Neutrophil (primary cell): ENCODE results near the gene TRIM56.
"Not testable (repeated sequence)": the region's sequence is repeated elsewhere in the genome, so short reads cannot be mapped to it uniquely, and the experiment has no call there.

Source experiments
- H3K27ac ChIP-seq: fragments of 200-600 bp; sonication (generic); 2 replicates; pipeline ENCODE4 v1.5.1; 2016; ENCODE audit warnings: mild to moderate bottlenecking, moderate library complexity
- H3K27me3 ChIP-seq: fragments of 200-600 bp; sonication (generic); 2 replicates; pipeline ENCODE4 v1.6.0; 2016; ENCODE audit warnings: mild to moderate bottlenecking
- H3K36me3 ChIP-seq: fragments of 200-600 bp; sonication (generic); 2 replicates; pipeline ENCODE4 v1.5.1; 2017
- H3K4me1 ChIP-seq, 2 experiments: fragments of 200-600 bp in 1 of 2; sonication (generic) in 1 of 2; 1 replicate in 1 of 2; 2 replicates in 1 of 2; pipeline versions ENCODE4 v1.5.1 to v1.6.1; 2013 to 2016; ENCODE audit warnings: low read depth in 1 of 2, low read length in 1 of 2, mild to moderate bottlenecking in 1 of 2, moderate library complexity in 1 of 2; ENCODE audit not compliant: control insufficient read depth in 1 of 2, insufficient read depth in 1 of 2
- H3K4me3 ChIP-seq, 2 experiments: fragments of 200-600 bp in 1 of 2; sonication (generic) in 1 of 2; 1 replicate in 1 of 2; 2 replicates in 1 of 2; pipeline ENCODE4 v1.5.1; 2013 to 2016; ENCODE audit warnings: low read depth in 1 of 2, low read length in 1 of 2, mild to moderate bottlenecking in 1 of 2, moderate library complexity in 1 of 2
- H3K9me3 ChIP-seq: fragments of 200-600 bp; sonication (generic); 2 replicates; pipeline ENCODE4 v1.5.1; 2016
- TF ChIP-seq, protein P1 (sequence below): fragments of 200-600 bp; sonication (generic); IDR thresholded peaks from 2 replicates; pipeline ENCODE4 v1.5.1; 2016; ENCODE audit warnings: antibody characterized with exemption

Gene TRIM56

DNA sequence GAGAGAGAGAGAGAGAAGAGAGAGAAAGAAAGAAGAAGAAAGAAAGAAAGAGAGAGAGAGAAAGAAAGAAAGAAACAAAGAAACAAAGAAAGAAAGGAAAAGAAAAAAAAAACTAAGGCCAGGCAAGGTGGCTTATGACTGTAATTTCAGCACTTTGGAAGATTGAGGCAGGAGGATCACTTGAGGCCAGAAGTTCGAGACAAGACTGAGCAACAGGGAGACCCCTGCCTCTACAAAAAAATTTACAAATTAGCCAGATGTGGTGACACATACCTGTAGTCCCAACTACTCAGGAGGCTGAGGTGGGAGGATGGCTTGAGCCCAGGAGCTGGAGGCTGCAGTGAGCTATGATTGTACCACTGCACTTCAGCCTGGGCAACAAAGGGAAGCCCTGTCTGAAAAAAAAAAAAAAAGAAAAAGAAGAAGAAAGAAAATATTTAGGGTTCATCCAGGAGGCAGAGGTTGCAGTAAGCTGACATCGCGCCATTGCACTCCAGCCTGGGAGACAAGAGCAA, 44.4 kb downstream of the TRIM56 start:
- Histone ChIP-seq H3K27me3 (peaks cover 66% of the 10 kb centered on the region), H3K4me3 (no peak overlapping the region), H3K9me3 (no peaks in the 10 kb centered on the region), H3K36me3 (no peaks in the 10 kb centered on the region), H3K27ac (no peak overlapping the region), H3K4me1 (no peaks in the 10 kb centered on the region)
- TF ChIP-seq, protein P1, sequence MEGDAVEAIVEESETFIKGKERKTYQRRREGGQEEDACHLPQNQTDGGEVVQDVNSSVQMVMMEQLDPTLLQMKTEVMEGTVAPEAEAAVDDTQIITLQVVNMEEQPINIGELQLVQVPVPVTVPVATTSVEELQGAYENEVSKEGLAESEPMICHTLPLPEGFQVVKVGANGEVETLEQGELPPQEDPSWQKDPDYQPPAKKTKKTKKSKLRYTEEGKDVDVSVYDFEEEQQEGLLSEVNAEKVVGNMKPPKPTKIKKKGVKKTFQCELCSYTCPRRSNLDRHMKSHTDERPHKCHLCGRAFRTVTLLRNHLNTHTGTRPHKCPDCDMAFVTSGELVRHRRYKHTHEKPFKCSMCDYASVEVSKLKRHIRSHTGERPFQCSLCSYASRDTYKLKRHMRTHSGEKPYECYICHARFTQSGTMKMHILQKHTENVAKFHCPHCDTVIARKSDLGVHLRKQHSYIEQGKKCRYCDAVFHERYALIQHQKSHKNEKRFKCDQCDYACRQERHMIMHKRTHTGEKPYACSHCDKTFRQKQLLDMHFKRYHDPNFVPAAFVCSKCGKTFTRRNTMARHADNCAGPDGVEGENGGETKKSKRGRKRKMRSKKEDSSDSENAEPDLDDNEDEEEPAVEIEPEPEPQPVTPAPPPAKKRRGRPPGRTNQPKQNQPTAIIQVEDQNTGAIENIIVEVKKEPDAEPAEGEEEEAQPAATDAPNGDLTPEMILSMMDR: no peak

DNA sequence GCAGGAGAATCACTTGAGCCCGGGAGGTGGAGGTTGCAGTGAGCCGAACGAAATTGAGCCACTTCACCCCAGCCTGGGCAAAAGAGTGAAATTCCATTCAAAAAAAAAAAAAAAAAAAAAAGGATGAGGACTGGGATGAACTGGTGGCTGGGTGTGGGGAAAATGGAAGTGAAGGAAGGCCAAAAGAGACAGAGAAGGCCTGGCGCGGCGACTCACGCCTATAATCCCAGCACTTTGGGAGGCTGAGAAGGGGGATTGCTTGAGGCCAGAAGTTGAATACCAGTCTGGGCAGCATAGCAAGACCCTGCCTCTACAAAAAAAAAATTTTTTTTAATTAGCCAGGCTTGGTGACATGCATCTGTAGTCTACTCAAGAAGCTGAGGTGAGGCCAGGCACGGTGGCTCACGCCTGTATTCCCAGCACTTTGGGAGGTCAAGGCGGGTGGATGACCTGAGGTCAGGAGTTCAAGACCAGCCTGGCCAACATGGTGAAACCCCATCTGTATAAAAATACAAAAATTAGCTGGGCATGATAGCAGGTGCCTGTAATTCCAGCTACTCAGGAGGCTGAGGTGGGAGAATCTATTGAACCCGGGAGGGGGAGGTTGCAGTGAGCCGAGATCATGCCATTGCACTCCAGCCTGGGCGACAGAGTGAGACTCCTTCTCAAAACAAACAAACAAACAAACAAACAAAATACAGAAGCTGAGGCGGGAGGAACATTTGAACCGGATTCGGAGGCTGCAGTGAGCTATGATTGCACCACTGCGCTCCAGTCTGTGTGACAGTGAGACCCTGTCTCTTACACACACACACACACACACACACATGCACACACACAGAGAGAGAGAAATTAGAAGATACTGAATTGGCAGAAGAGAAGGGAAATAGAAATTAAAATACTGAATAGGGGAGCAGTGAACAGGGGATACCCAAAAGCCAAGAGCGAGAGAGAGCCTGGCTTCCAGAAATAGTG, 47.6 kb downstream of the TRIM56 start:
- H3K27ac ChIP-seq, H3K4me3 ChIP-seq, H3K36me3 ChIP-seq, H3K9me3 ChIP-seq, H3K4me1 ChIP-seq: not testable (repeated sequence)
- peaks cover 63% of the 10 kb centered on the region for H3K27me3 ChIP-seq

DNA sequence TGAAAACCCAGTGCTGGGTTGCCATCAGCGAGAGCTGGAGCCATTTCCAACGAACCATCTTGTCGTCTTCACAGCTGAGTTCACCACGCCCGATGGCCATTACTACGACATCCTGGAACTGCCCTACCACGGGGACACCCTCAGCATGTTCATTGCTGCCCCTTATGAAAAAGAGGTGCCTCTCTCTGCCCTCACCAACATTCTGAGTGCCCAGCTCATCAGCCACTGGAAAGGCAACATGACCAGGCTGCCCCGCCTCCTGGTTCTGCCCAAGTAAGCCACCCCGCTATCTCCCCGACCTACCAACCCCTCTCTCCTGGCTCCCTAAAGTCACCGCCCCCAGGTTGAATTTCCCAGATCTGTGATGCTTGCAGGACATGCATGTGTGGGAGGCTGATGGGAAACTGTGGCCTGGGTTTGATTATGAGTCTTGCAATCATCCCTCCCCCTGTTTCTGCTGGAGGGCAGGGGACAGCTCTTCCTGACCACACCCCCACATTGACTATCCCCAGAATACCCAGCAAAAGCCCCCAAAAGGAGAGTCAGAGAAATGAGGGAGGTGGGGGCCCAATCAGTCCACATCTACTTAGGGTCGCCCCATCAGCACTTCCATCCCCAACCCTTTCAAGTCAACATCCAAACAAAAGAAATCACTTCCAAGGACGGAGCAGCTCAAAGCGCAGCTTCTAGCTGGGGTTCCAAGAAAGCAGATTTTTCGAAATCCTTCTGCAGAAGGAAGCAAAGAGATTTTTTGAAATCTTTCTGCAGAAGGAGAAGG, 48.5 kb downstream of the TRIM56 start:
- TF ChIP-seq, protein P1: no peak
- Histone ChIP-seq H3K4me3 (no peak overlapping the region), H3K27ac (no peak overlapping the region), H3K36me3 (no peaks in the 10 kb centered on the region), H3K9me3 (no peaks in the 10 kb centered on the region), H3K4me1 (no peaks in the 10 kb centered on the region), H3K27me3 (peaks cover 64% of the 10 kb centered on the region)

DNA sequence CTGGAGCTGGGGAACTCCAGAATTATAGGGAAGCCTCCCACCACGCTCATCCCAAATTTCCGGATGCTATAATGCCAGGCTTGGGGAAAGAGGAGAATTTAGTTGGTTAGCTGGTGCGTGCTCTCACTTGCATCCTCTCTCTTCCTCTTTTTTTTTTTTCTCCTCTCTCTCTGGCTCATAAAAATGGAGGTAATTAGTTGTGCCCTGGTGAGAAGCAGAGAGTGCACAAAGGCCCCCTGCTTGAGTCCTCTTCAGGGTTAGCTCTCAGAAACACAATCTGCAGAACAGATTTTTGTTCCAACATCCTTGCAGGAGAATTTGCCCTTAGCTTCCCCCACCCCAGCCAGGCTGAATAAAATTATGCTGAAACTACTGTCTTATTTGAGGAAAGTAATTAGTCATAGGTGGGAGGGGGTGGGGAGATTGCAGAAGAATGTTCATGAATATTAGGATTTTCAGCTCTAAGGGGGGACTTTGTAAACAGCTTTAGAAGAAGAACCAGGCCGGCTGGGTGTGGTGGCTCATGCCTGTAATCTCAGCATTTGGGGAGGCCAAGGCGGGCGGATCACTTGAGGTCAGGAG, 49.2 kb downstream of the TRIM56 start:
- peaks cover 64% of the 10 kb centered on the region for H3K27me3 ChIP-seq
- TF ChIP-seq, protein P1: no peak
- no peak overlapping the region for H3K27ac ChIP-seq
- no peaks in the 10 kb centered on the region for H3K9me3 ChIP-seq
- H3K4me1 ChIP-seq: no peaks in the 10 kb centered on the region
- no peak overlapping the region for H3K4me3 ChIP-seq
- no peaks in the 10 kb centered on the region for H3K36me3 ChIP-seq

DNA sequence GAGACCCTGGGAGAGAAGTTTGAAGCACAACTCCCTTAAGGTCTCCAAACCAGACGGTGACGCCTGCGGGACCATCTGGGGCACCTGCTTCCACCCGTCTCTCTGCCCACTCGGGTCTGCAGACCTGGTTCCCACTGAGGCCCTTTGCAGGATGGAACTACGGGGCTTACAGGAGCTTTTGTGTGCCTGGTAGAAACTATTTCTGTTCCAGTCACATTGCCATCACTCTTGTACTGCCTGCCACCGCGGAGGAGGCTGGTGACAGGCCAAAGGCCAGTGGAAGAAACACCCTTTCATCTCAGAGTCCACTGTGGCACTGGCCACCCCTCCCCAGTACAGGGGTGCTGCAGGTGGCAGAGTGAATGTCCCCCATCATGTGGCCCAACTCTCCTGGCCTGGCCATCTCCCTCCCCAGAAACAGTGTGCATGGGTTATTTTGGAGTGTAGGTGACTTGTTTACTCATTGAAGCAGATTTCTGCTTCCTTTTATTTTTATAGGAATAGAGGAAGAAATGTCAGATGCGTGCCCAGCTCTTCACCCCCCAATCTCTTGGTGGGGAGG, 52.5 kb downstream of the TRIM56 start:
- H3K4me1 ChIP-seq: no peaks in the 10 kb centered on the region

More for the DNA sequence above, 52.5 kb downstream of the TRIM56 start:
- peaks cover 56% of the 10 kb centered on the region for H3K27me3 ChIP-seq
- no peaks in the 10 kb centered on the region for H3K36me3 ChIP-seq
- no peak overlapping the region for H3K27ac ChIP-seq
- no peak overlapping the region for H3K4me3 ChIP-seq
- no peaks in the 10 kb centered on the region for H3K9me3 ChIP-seq
- TF ChIP-seq, protein P1: no peak
